IPS-15b (cell line): ENCODE results near the gene PURB.
"Not testable (repeated sequence)": the region's sequence is repeated elsewhere in the genome, so short reads cannot be mapped to it uniquely, and the experiment has no call there.

Experiments used
- H3K27me3 ChIP-seq: one replicate; pipeline ENCODE4 v1.6.1; 2013; ENCODE audit warnings: low read length; ENCODE audit not compliant: control insufficient read depth, insufficient read depth
- H3K36me3 ChIP-seq: one replicate; pipeline ENCODE4 v1.6.1; 2013; ENCODE audit warnings: low read length; ENCODE audit not compliant: control insufficient read depth, insufficient read depth
- H3K4me1 ChIP-seq: one replicate; pipeline ENCODE4 v1.6.1; 2013; ENCODE audit warnings: mild to moderate bottlenecking, low read length; ENCODE audit not compliant: control insufficient read depth, insufficient read depth
- H3K4me3 ChIP-seq: one replicate; pipeline ENCODE4 v1.5.1; 2013; ENCODE audit warnings: low read depth, low read length
- H3K9ac ChIP-seq: one replicate; pipeline ENCODE4 v1.6.1; 2013; ENCODE audit warnings: low read depth, mild to moderate bottlenecking, low read length
- H3K9me3 ChIP-seq: one replicate; pipeline ENCODE4 v1.6.1; 2013; ENCODE audit warnings: mild to moderate bottlenecking, low read length; ENCODE audit not compliant: control insufficient read depth, insufficient read depth

The PURB gene

GRCh38 chr7:44871918-44872317, 13.4 kb downstream of the PURB start:
- not testable (repeated sequence) for H3K36me3 ChIP-seq, H3K9me3 ChIP-seq, H3K4me1 ChIP-seq, H3K4me3 ChIP-seq, H3K27me3 ChIP-seq, H3K9ac ChIP-seq

GRCh38 chr7:44870780-44871179, 14.6 kb downstream of the PURB start:
- not testable (repeated sequence) for H3K36me3 ChIP-seq, H3K4me1 ChIP-seq, H3K9me3 ChIP-seq, H3K9ac ChIP-seq, H3K4me3 ChIP-seq, H3K27me3 ChIP-seq

- not testable (repeated sequence) for H3K36me3 ChIP-seq, H3K9ac ChIP-seq, H3K27me3 ChIP-seq
Observed at GRCh38 chr7:44870336-44870735, 15.0 kb downstream of the PURB start.

GRCh38 chr7:44867073-44867995, 18.0 kb downstream of the PURB start:
- no peak overlapping the region for H3K4me3 ChIP-seq

More at GRCh38 chr7:44870336-44870735, 15.0 kb downstream of the PURB start:
- H3K4me1 ChIP-seq, H3K9me3 ChIP-seq, H3K4me3 ChIP-seq: not testable (repeated sequence)

GRCh38 chr7:44861949-44862348, 23.4 kb downstream of the PURB start:
- not testable (repeated sequence) for H3K9me3 ChIP-seq, H3K4me1 ChIP-seq, H3K27me3 ChIP-seq

More at GRCh38 chr7:44867073-44867995, 18.0 kb downstream of the PURB start:
- no peaks in the 10 kb centered on the region for H3K36me3 ChIP-seq
- no peaks in the 10 kb centered on the region for H3K4me1 ChIP-seq
- H3K9ac ChIP-seq: no peak overlapping the region
- no peaks in the 10 kb centered on the region for H3K9me3 ChIP-seq
- no peaks in the 10 kb centered on the region for H3K27me3 ChIP-seq

GRCh38 chr7:44858161-44858560, 27.2 kb downstream of the PURB start:
- Histone ChIP-seq H3K4me3 (no peak overlapping the region), H3K36me3 (no peaks in the 10 kb centered on the region), H3K4me1 (no peaks in the 10 kb centered on the region), H3K27me3 (no peaks in the 10 kb centered on the region), H3K9ac (no peak overlapping the region), H3K9me3 (no peaks in the 10 kb centered on the region)

More at GRCh38 chr7:44861949-44862348, 23.4 kb downstream of the PURB start:
- not testable (repeated sequence) for H3K4me3 ChIP-seq, H3K36me3 ChIP-seq, H3K9ac ChIP-seq

GRCh38 chr7:44854644-44855364, 30.5 kb downstream of the PURB start:
- Histone ChIP-seq H3K4me1 (no peaks in the 10 kb centered on the region), H3K9me3 (no peaks in the 10 kb centered on the region), H3K9ac (no peak overlapping the region), H3K27me3 (no peaks in the 10 kb centered on the region), H3K36me3 (no peaks in the 10 kb centered on the region), H3K4me3 (no peak overlapping the region)

- H3K36me3 ChIP-seq: no peaks in the 10 kb centered on the region
- H3K9me3 ChIP-seq: no peaks in the 10 kb centered on the region
- no peaks in the 10 kb centered on the region for H3K27me3 ChIP-seq
- H3K4me1 ChIP-seq: no peaks in the 10 kb centered on the region
- H3K4me3 ChIP-seq: no peak overlapping the region
- no peak overlapping the region for H3K9ac ChIP-seq
Observed at GRCh38 chr7:44853391-44853790, 31.9 kb downstream of the PURB start.

- H3K9me3 ChIP-seq: no peaks in the 10 kb centered on the region
Observed at GRCh38 chr7:44852590-44852989, 32.7 kb downstream of the PURB start.

GRCh38 chr7:44849885-44850544, 35.3 kb downstream of the PURB start:
- no peaks in the 10 kb centered on the region for H3K27me3 ChIP-seq
- H3K4me1 ChIP-seq: no peaks in the 10 kb centered on the region
- H3K9me3 ChIP-seq: no peaks in the 10 kb centered on the region
- no peak overlapping the region for H3K9ac ChIP-seq
- no peak overlapping the region for H3K4me3 ChIP-seq
- no peaks in the 10 kb centered on the region for H3K36me3 ChIP-seq

More at GRCh38 chr7:44852590-44852989, 32.7 kb downstream of the PURB start:
- H3K4me3 ChIP-seq: no peak overlapping the region
- no peaks in the 10 kb centered on the region for H3K36me3 ChIP-seq
- H3K9ac ChIP-seq: no peak overlapping the region
- H3K27me3 ChIP-seq: no peaks in the 10 kb centered on the region
- H3K4me1 ChIP-seq: no peaks in the 10 kb centered on the region

GRCh38 chr7:44849259-44849884, 36.0 kb downstream of the PURB start:
- Histone ChIP-seq H3K4me1 (no peaks in the 10 kb centered on the region), H3K27me3 (no peaks in the 10 kb centered on the region), H3K4me3 (peak overlapping the region; percentile 91), H3K9me3 (no peaks in the 10 kb centered on the region), H3K9ac (peak overlapping the region; percentile 77), H3K36me3 (no peaks in the 10 kb centered on the region)
